Activated gamma-delta T cell treated with Interleukin-2 at 50 U/mL for 16 hours (primary cell): ENCODE data around the gene SLC35B3.
"Not testable (repeated sequence)": the region's sequence is repeated elsewhere in the genome, so short reads cannot be mapped to it uniquely, and the experiment has no call there.

ENCODE experiments used
- DNase-seq: peaks from one replicate; pipeline ENCODE4 v3.0.0-alpha.2; 2020

SLC35B3 gene

GRCh38 chr6:8405946-8406345 lies 29.4 kb downstream of the SLC35B3 start:
- DNase-seq = not testable (repeated sequence)

GRCh38 chr6:8402546-8402945 lies 32.8 kb downstream of the SLC35B3 start:
- no peak for DNase-seq

- DNase-seq = no peak
Observed at GRCh38 chr6:8400663-8401062, 34.7 kb downstream of the SLC35B3 start.

- no peak for DNase-seq
Observed at GRCh38 chr6:8392569-8392968, 42.8 kb downstream of the SLC35B3 start.

GRCh38 chr6:8391934-8392333 lies 43.4 kb downstream of the SLC35B3 start:
- DNase-seq = no peak

- DNase-seq = no peak
Observed at GRCh38 chr6:8389036-8389818, 46.1 kb downstream of the SLC35B3 start.

GRCh38 chr6:8387942-8388437 lies 47.4 kb downstream of the SLC35B3 start:
- DNase-seq = no peak

GRCh38 chr6:8383584-8383983 lies 51.8 kb downstream of the SLC35B3 start:
- DNase-seq = no peak

- no peak for DNase-seq
Observed at GRCh38 chr6:8382434-8382833, 52.9 kb downstream of the SLC35B3 start.

GRCh38 chr6:8375916-8376315 lies 59.4 kb downstream of the SLC35B3 start:
- no peak for DNase-seq
